ENCODE measurements around the gene NECAB2. TPM values are rescaled to one million over a fixed set of nuclear protein-coding genes. Genes with fewer than 3 reads are reported as not detected.

Gene NECAB2
- total RNA-seq, 4 donors from 2014 or later: not detected

DNA sequence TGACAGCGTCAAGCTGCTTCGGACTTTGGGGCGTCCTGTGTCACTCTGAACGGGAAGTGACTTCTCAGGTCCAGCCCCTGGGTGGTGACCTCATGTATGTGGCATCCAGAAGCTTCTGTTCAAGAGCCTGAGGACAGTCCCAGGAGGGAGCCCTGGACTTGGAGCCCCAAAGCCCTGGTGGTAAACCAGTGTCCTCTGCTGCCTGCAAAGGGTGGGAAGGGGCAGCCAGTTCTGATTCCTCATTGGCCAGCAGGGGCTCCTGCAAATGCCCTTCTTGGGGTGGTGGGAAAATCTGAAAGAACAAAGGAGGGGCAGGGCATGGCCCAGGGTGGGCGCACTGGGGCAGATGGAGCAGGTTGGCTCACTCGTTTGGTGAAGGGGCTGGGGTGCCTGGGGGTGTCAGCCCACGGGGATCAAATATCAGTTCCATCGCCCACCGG is 13.4 kb upstream of the NECAB2 start:
- in situ Hi-C loops (cut with MboI; ENCODE audit: low sequenced_read_pairs in 4 of 4): loop anchor here (10.0 to 25.0 kb wide), 7 partner anchors 108 to 533 kb away; partner anchors contain the start of genes TAF1C (in 2 of the 4), ADAD2 (in 1 of the 4) and HSBP1 (in 1 of the 4)

GRCh38 chr16:83955218-83956130 is 12.6 kb upstream of the NECAB2 start:
- H3K36me3 ChIP-seq: peaks cover 0 to 36% of the 10 kb centered on the region in 2 donors
- ATAC-seq: no peak
- no peak for DNase-seq
- TF ChIP-seq POLR2A (IDR thresholded peaks at IDR 0.05): no peak
- TF ChIP-seq, protein P1, sequence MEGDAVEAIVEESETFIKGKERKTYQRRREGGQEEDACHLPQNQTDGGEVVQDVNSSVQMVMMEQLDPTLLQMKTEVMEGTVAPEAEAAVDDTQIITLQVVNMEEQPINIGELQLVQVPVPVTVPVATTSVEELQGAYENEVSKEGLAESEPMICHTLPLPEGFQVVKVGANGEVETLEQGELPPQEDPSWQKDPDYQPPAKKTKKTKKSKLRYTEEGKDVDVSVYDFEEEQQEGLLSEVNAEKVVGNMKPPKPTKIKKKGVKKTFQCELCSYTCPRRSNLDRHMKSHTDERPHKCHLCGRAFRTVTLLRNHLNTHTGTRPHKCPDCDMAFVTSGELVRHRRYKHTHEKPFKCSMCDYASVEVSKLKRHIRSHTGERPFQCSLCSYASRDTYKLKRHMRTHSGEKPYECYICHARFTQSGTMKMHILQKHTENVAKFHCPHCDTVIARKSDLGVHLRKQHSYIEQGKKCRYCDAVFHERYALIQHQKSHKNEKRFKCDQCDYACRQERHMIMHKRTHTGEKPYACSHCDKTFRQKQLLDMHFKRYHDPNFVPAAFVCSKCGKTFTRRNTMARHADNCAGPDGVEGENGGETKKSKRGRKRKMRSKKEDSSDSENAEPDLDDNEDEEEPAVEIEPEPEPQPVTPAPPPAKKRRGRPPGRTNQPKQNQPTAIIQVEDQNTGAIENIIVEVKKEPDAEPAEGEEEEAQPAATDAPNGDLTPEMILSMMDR (IDR thresholded peaks at IDR 0.05 in 4 of 5, conservative IDR thresholded peaks at IDR 0.05 in 1 of 5): no peak
- intact Hi-C loops (cut with DNase I; ENCODE audit: low total_unique reads) (loop anchor here (2.0 kb wide), 2 partner anchors 107 to 129 kb away; no protein-coding TSS in a partner anchor), in situ Hi-C loops (cut with MboI; ENCODE audit: low sequenced_read_pairs in 4 of 4) (loop anchor here (10.0 to 25.0 kb wide), 7 partner anchors 107 to 532 kb away; partner anchors contain the start of genes TAF1C (in 2 of the 4), ADAD2 (in 1 of the 4) and HSBP1 (in 1 of the 4))
- H3K4me1 ChIP-seq: peaks cover 43 to 61% of the 10 kb centered on the region in 2 donors
- H3K27ac ChIP-seq: peak overlapping the region; percentile 93 to 100 (median 97)
- no peaks in the 10 kb centered on the region for H3K9me3 ChIP-seq
- peak overlapping the region in 1 of 4 donors; percentile 76 for H3K4me3 ChIP-seq
- H3K27me3 ChIP-seq: no peaks in the 10 kb centered on the region

More for the DNA sequence above, 13.4 kb upstream of the NECAB2 start:
- peak overlapping the region; percentile 93 to 100 (median 97) for H3K27ac ChIP-seq
- no peaks in the 10 kb centered on the region for H3K9me3 ChIP-seq
- peaks cover 0 to 27% of the 10 kb centered on the region in 2 donors for H3K36me3 ChIP-seq
- peak; percentile 30 to 32 for TF ChIP-seq POLR2A (IDR thresholded peaks at IDR 0.05)
- TF ChIP-seq, protein P1 (IDR thresholded peaks at IDR 0.05 in 4 of 5, conservative IDR thresholded peaks at IDR 0.05 in 1 of 5): no peak
- intact Hi-C loops (cut with DNase I; ENCODE audit: low total_unique reads): loop anchor here (2.0 to 5.0 kb wide), 2 partner anchors 128 to 548 kb away; partner anchors contain the start of gene MEAK7
- peak; percentile 7 to 13 for ATAC-seq
- no peaks in the 10 kb centered on the region for H3K27me3 ChIP-seq
- peaks cover 39 to 55% of the 10 kb centered on the region in 2 donors for H3K4me1 ChIP-seq
- H3K4me3 ChIP-seq: peak overlapping the region; percentile 66 to 88 (median 77)
- DNase-seq: peak; percentile 39 to 66

DNA sequence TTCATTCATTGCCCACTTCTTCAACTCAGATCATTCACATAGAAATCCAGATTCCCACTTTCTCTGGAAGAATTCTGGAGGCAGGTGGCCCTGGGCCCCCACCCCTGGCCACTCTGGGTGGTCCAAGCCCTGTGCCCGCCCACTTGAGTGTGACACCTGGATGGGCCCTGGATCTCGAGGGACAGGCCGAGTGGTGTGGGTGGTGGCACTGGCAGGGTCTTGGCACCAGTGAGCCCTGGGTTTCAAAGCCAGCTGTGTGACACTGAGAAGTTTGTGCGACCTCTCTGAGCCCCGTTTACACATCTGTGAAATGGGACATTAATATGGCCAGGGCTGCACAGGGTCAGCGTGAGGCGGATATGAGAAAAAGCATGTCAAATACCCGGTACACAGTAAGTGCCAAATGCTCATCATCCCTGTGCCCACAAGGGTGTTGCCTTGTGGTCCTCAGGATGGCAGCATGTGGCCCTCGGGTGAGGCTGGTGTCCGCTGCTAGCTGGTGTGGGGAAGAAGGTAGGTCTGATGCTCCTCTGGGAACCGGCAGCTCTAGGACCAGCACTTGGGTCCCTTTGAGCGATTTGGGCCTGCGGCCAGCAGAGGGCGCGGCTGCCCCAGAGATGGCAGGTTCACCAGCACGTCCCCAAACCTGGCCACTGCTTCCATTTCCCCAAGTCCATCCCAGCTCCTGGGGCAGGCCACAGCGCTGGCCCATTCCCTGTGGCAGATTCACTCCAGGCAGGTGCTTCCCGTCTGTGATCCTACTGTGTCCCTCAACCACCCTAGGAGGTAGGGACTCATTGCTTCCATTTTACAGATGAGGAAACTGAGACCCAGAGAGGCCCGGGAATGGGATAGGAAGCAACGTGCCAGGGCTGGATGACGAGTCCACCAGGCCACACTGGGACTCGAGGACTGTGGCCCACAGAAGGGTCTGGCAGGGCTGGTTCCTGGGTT is 11.4 kb upstream of the NECAB2 start:
- Histone ChIP-seq H3K27ac (peak overlapping the region; percentile 79 to 100 (median 91)), H3K27me3 (no peaks in the 10 kb centered on the region), H3K4me3 (no peak overlapping the region), H3K36me3 (peaks cover 0 to 47% of the 10 kb centered on the region in 2 donors), H3K9me3 (no peaks in the 10 kb centered on the region), H3K4me1 (peaks cover 43 to 61% of the 10 kb centered on the region in 2 donors)
- intact Hi-C loops (cut with DNase I; ENCODE audit: low total_unique reads): loop anchor here (2.0 kb wide), 1 partner anchor 106 kb away; no protein-coding TSS in a partner anchor
- DNase-seq: peak; percentile 55 to 75
- ATAC-seq: no peak
- in situ Hi-C loops (cut with MboI; ENCODE audit: low sequenced_read_pairs in 4 of 4): loop anchor here (10.0 to 25.0 kb wide), 7 partner anchors 106 to 531 kb away; partner anchors contain the start of genes TAF1C (in 2 of the 4), ADAD2 (in 1 of the 4) and HSBP1 (in 1 of the 4)
- TF ChIP-seq POLR2A (IDR thresholded peaks at IDR 0.05): no peak
- TF ChIP-seq, protein P1 (IDR thresholded peaks at IDR 0.05 in 4 of 5, conservative IDR thresholded peaks at IDR 0.05 in 1 of 5): peak; percentile 30 to 74 (median 71)
